Transverse colon (tissue), 4 donors: ENCODE results near the gene FUT7. TPM values are rescaled to one million over a fixed set of nuclear protein-coding genes. Genes with fewer than 3 reads are reported as not detected.
"Not testable (repeated sequence)": the region's sequence is repeated elsewhere in the genome, so short reads cannot be mapped to it uniquely, and the experiment has no call there.

ENCODE experiments used
- DNase-seq: peaks from one replicate; pipeline ENCODE4 v3.0.0-alpha.2; 2019
- H3K27ac ChIP-seq, 4 donors: fragments of 200-600 bp; sonication (generic); 2 replicates each; pipeline ENCODE4 v1.5.1; 2016 to 2018; ENCODE audit warnings: inconsistent platforms in 4 of 4
- H3K27me3 ChIP-seq: fragments of 200-600 bp; sonication (generic); 2 replicates; pipeline ENCODE4 v1.5.1; 2017; ENCODE audit warnings: inconsistent platforms
- H3K36me3 ChIP-seq, 4 donors: fragments of 200-600 bp; sonication (generic); 2 replicates each; pipeline ENCODE4 v1.5.1; 2017 to 2019; ENCODE audit warnings: inconsistent platforms in 4 of 4
- H3K4me1 ChIP-seq, 4 donors: fragments of 200-600 bp; sonication (generic); 2 replicates each; pipeline ENCODE4 v1.5.1; 2017 to 2020; ENCODE audit warnings: inconsistent platforms in 4 of 4
- H3K4me3 ChIP-seq, 4 donors: fragments of 200-600 bp; sonication (generic); 1 replicate in 1 of 4; 2 replicates in 3 of 4; pipeline versions ENCODE4 v1.5.1 to v1.6.1; 2017 to 2019; ENCODE audit warnings: inconsistent platforms in 4 of 4
- H3K9me3 ChIP-seq, 2 donors: fragments of 200-600 bp; sonication (generic); 2 replicates each; pipeline ENCODE4 v1.5.1; 2017 to 2019; ENCODE audit warnings: inconsistent platforms in 2 of 2
- CTCF ChIP-seq, 5 experiments: fragments of 200-600 bp in 3 of 5; fragments of 450-650 bp in 2 of 5; sonication (generic) in 3 of 5; IDR thresholded peaks; 1 replicate in 2 of 5; 2 replicates in 3 of 5; pipeline ENCODE4 v1.5.1; 2016 to 2017; ENCODE audit warnings: antibody characterized with exemption in 5 of 5, inconsistent platforms in 3 of 5, mild to moderate bottlenecking in 2 of 5, moderate library complexity in 1 of 5
- EP300 ChIP-seq: sonication (generic); formaldehyde crosslinking; IDR thresholded peaks from one replicate; pipeline ENCODE4 v1.6.1; 2017; ENCODE audit warnings: antibody characterized with exemption, low read depth
- POLR2A ChIP-seq: fragments of 450-650 bp; IDR thresholded peaks from one replicate; pipeline ENCODE4 v1.6.1; 2016; ENCODE audit warnings: antibody characterized with exemption, mild to moderate bottlenecking, moderate library complexity
- POLR2AphosphoS5 ChIP-seq, 3 donors: sonication (generic); formaldehyde crosslinking; IDR thresholded peaks; one replicate each; pipeline ENCODE4 v1.6.1; 2016; ENCODE audit warnings: antibody characterized with exemption in 3 of 3
- WGBS, 2 donors: methylation state at CpG; one replicate each; pipeline ENCODE4 v1.1.5; 2018; ENCODE audit warnings: low coverage in 1 of 2; 5-methylcytosine and 5-hydroxymethylcytosine counted together
- in situ Hi-C, 4 donors: fragments of 200-750 bp; cut with MboI; loops; one replicate each; pipeline versions ENCODE4 v1.15.0 to v1.15.1; 2017; ENCODE audit warnings: low sequenced_read_pairs in 3 of 4, low pct_ligation_motif_present in 1 of 4, low pct_unique_long_range_greater_than_20kb in 1 of 4
- intact Hi-C: fragments of 100-400 bp; cut with DNase I; formaldehyde crosslinking; loops from one replicate; pipeline ENCODE4 v1.15.1; 2023; ENCODE audit warnings: low total_unique reads
- total RNA-seq, 4 donors: library from RNA; depleted of rRNA; stranded (reverse); fragments of >200 nt; gene quantifications; one replicate each; pipeline ENCODE4 v1.1.0, GENCODE V29; 2016

The FUT7 gene
- total RNA-seq, 4 donors from 2014 or later = not detected

- WGBS, 2 donors = 68% methylated on average over 24 of the region's 24 CpGs; no CpG with 5 or more reads in 1 of the 2 donors
- in situ Hi-C loops = no loop called here
Measured at GRCh38 chr9:137006116-137007003, 25.5 kb downstream of the FUT7 start.

GRCh38 chr9:137004285-137004684 lies 27.6 kb downstream of the FUT7 start:
- TF ChIP-seq CTCF (IDR thresholded peaks at IDR 0.05) = peak in 4 of 5 experiments; percentile 43 to 58 (median 50)
- H3K27ac ChIP-seq = not testable (repeated sequence)

More at GRCh38 chr9:137006116-137007003, 25.5 kb downstream of the FUT7 start:
- Histone ChIP-seq H3K27me3 (no peaks in the 10 kb centered on the region), H3K4me1 (no peaks in the 10 kb centered on the region), H3K4me3 (no peak overlapping the region), H3K36me3 (no peaks in the 10 kb centered on the region), H3K27ac (no peak overlapping the region), H3K9me3 (no peaks in the 10 kb centered on the region)
- intact Hi-C loops = no loop called here
- TF ChIP-seq EP300 (no peak), POLR2A (no peak), CTCF (IDR thresholded peaks at IDR 0.05) (no peak), POLR2AphosphoS5 (IDR thresholded peaks at IDR 0.05) (no peak)
- no peak for DNase-seq

GRCh38 chr9:137002646-137003041 lies 29.2 kb downstream of the FUT7 start:
- Histone ChIP-seq H3K4me1 (peaks cover 0 to 8% (median under 1%) of the 10 kb centered on the region in 4 donors), H3K27me3 (no peaks in the 10 kb centered on the region), H3K4me3 (no peak overlapping the region), H3K9me3 (no peaks in the 10 kb centered on the region), H3K27ac (no peak overlapping the region), H3K36me3 (no peaks in the 10 kb centered on the region)
- in situ Hi-C loops = no loop called here
- no peak for TF ChIP-seq POLR2A
- DNase-seq = no peak
- intact Hi-C loops = no loop called here
- WGBS, 2 donors = 83% methylated on average over 10 of the region's 10 CpGs; no CpG with 5 or more reads in 1 of the 2 donors

More at GRCh38 chr9:137004285-137004684, 27.6 kb downstream of the FUT7 start:
- H3K4me1 ChIP-seq, intact Hi-C loops, DNase-seq, H3K4me3 ChIP-seq, H3K9me3 ChIP-seq, in situ Hi-C loops, H3K36me3 ChIP-seq, H3K27me3 ChIP-seq: not testable (repeated sequence)
- 40 to 42% methylated on average over 1 to 17 of the region's 17 CpGs for WGBS, 2 donors

- no peak overlapping the region for H3K27ac ChIP-seq
- H3K4me1 ChIP-seq = peaks cover 5 to 14% (median 7%) of the 10 kb centered on the region in 4 donors
- no peaks in the 10 kb centered on the region for H3K36me3 ChIP-seq
- in situ Hi-C loops = no loop called here
- intact Hi-C loops = no loop called here
- no peak overlapping the region for H3K4me3 ChIP-seq
- DNase-seq = no peak
- no peaks in the 10 kb centered on the region for H3K27me3 ChIP-seq
- 69 to 87% methylated on average over 14 to 20 of the region's 20 CpGs for WGBS, 2 donors
- TF ChIP-seq POLR2A (no peak), POLR2AphosphoS5 (IDR thresholded peaks at IDR 0.05) (no peak)
- no peaks in the 10 kb centered on the region for H3K9me3 ChIP-seq
Measured at GRCh38 chr9:137001857-137002645, 29.8 kb downstream of the FUT7 start.
